Natural killer cell (primary cell): ENCODE data around the gene MED12L. TPM values are rescaled to one million over a fixed set of nuclear protein-coding genes. Genes with fewer than 3 reads are reported as not detected.

ENCODE experiments used
- ATAC-seq, 3 donors: fragments of 150-1000 bp in 2 of 3; fragments of 200-7000 bp in 1 of 3; cut with Tn5 transposase; 1 replicate in 1 of 3; 2 replicates in 2 of 3; pipeline ENCODE4 v1.10.0; 2021; ENCODE audit warnings: mild to moderate bottlenecking in 2 of 3, moderate library complexity in 2 of 3
- DNase-seq, 2 donors: peaks; one replicate each; pipeline versions ENCODE4 v3.0.0 to v3.0.0-alpha.2; 2013 to 2021; ENCODE audit warnings: mixed read lengths in 1 of 2
- H3K27ac ChIP-seq: one replicate; pipeline ENCODE4 v1.5.1; 2013; ENCODE audit warnings: mild to moderate bottlenecking, low read length
- H3K27me3 ChIP-seq: one replicate; pipeline ENCODE4 v1.6.1; 2013; ENCODE audit warnings: low read length; ENCODE audit not compliant: control insufficient read depth, insufficient read depth
- H3K36me3 ChIP-seq: one replicate; pipeline ENCODE4 v1.6.1; 2013; ENCODE audit warnings: low read length; ENCODE audit not compliant: control insufficient read depth, insufficient read depth
- H3K4me1 ChIP-seq: one replicate; pipeline ENCODE4 v1.6.1; 2013; ENCODE audit warnings: low read length; ENCODE audit not compliant: control insufficient read depth, insufficient read depth
- H3K4me3 ChIP-seq: one replicate; pipeline ENCODE4 v1.5.1; 2013; ENCODE audit warnings: low read length
- H3K9me3 ChIP-seq: one replicate; pipeline ENCODE4 v1.6.1; 2013; ENCODE audit warnings: low read length; ENCODE audit not compliant: control insufficient read depth, insufficient read depth
- H3K27ac Mint-ChIP-seq, 2 donors: one replicate each; pipeline ENCODE4 v1.8.0; 2022; ENCODE audit warnings: mild to moderate bottlenecking in 2 of 2, mixed read lengths in 2 of 2, moderate library complexity in 1 of 2
- H3K27me3 Mint-ChIP-seq, 2 donors: one replicate each; pipeline ENCODE4 v1.8.0; 2022; ENCODE audit warnings: low read depth in 2 of 2, mixed read lengths in 2 of 2
- H3K36me3 Mint-ChIP-seq: one replicate; pipeline ENCODE4 v1.8.0; 2022; ENCODE audit warnings: mixed read lengths
- H3K4me1 Mint-ChIP-seq, 2 donors: one replicate each; pipeline ENCODE4 v1.8.0; 2022; ENCODE audit warnings: mixed read lengths in 2 of 2
- H3K4me3 Mint-ChIP-seq: one replicate; pipeline ENCODE4 v1.8.0; 2022; ENCODE audit warnings: mild to moderate bottlenecking, moderate library complexity, mixed read lengths
- H3K9me3 Mint-ChIP-seq, 2 donors: one replicate each; pipeline ENCODE4 v1.8.0; 2022; ENCODE audit warnings: mixed read lengths in 2 of 2
- WGBS: methylation state at CpG from one replicate; pipeline ENCODE4 v1.1.7; 2013; ENCODE audit warnings: missing lambda C conversion rate; ENCODE audit not compliant: insufficient coverage; 5-methylcytosine and 5-hydroxymethylcytosine counted together
- intact Hi-C: fragments of 100-400 bp; cut with micrococcal nuclease; formaldehyde crosslinking; loops from one replicate; pipeline ENCODE4 v1.14.2; 2022
- total RNA-seq, 4 donors: library from RNA; stranded (reverse); fragments of 120-200 nt in 1 of 4; gene quantifications; one replicate each; pipeline versions ENCODE4 v1.2.3 to v1.2.4, GENCODE V29; 2013 to 2022
- TF ChIP-seq, protein P1 (sequence below): fragments of 200-600 bp; IDR thresholded peaks from one replicate; pipeline ENCODE4 v1.8.0; 2022; ENCODE audit warnings: antibody characterized with exemption

The MED12L gene
- total RNA-seq, 3 donors from 2014 or later (not counting 1 experiment from before 2014, with no cell fraction given): 3.0 to 6.5 (median 3.0) TPM

DNA sequence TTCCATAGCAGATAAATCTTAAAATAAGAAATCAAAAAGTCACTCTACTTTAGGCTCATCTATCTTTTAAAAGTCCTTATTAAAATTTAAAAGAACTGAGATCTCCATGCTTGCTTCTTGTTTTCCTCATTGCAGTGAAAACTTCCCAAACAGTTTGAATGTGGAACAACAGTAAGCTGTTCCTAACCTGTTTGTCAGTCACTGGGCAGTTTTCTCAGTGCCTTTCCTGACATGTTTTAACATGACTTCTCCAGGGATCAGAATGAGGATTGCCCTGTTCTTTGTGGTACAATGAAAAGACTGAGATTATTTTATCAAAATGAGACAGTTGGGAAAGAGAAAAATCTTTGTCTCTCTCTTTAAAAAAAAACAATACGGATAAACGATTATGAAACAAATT, 230.4 kb downstream of the MED12L start:
- H3K27ac ChIP-seq: no peak overlapping the region
- Mint-ChIP-seq H3K9me3 (no peaks in the 10 kb centered on the region), H3K36me3 (no peaks in the 10 kb centered on the region), H3K27me3 (peaks cover 0 to under 1% of the 10 kb centered on the region in 2 donors), H3K4me3 (no peak overlapping the region), H3K4me1 (no peaks in the 10 kb centered on the region), H3K27ac (no peak overlapping the region)
- H3K4me1 ChIP-seq: no peaks in the 10 kb centered on the region
- DNase-seq (no peak), ATAC-seq (no peak)
- no CpG with 5 or more reads among the region's 2 CpGs for whole genome bisulfite sequencing
- no peaks in the 10 kb centered on the region for H3K36me3 ChIP-seq
- H3K9me3 ChIP-seq: no peaks in the 10 kb centered on the region
- no peak overlapping the region for H3K4me3 ChIP-seq
- intact Hi-C loops: no loop called here
- TF ChIP-seq, protein P1, sequence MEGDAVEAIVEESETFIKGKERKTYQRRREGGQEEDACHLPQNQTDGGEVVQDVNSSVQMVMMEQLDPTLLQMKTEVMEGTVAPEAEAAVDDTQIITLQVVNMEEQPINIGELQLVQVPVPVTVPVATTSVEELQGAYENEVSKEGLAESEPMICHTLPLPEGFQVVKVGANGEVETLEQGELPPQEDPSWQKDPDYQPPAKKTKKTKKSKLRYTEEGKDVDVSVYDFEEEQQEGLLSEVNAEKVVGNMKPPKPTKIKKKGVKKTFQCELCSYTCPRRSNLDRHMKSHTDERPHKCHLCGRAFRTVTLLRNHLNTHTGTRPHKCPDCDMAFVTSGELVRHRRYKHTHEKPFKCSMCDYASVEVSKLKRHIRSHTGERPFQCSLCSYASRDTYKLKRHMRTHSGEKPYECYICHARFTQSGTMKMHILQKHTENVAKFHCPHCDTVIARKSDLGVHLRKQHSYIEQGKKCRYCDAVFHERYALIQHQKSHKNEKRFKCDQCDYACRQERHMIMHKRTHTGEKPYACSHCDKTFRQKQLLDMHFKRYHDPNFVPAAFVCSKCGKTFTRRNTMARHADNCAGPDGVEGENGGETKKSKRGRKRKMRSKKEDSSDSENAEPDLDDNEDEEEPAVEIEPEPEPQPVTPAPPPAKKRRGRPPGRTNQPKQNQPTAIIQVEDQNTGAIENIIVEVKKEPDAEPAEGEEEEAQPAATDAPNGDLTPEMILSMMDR: no peak
- H3K27me3 ChIP-seq: no peaks in the 10 kb centered on the region

DNA sequence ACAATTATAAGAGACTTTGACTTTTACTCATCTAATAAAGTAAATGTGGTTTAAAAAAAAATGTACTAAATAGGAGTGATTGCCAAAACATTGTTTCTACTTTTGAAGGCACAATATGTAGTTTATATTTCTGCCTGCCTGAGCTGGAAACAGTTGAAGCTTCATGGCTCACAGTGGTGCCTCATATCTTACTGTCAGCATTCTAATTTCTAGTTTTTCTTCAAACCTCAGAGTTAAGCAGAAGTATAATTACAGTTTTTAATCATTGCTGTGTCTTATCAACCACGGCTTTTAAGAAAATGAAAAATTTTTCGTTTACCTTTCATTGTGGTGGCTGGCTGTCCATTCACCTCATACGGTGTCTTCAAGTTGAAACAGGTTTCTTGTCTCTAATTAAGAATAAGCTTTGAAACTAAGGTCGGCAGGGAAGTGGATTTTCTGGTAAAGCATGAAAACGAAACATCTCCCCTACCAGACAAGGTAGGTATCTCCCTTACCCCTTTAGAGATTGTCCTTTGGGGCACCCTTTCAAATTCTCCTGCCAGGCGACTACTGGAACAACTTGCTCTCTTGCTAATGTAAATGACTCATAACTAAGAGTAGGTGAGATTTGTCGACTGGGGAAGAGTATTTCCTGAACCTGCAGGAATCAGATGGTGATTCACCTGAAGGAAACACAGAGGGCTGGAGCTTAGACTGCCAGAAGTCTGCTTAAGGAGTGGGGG, 231.0 kb downstream of the MED12L start, which contains the start of gene GPR87:
GPR87 (minus strand) TSS at position 554 of the 725 bp plus-strand sequence. CDS start 16,720 bp downstream, outside the sequence.
- Histone ChIP-seq H3K27ac (no peak within 1 kb of the TSS), H3K36me3 (no peaks in the 10 kb centered on the region), H3K4me1 (no peaks in the 10 kb centered on the region), H3K4me3 (no peak within 1 kb of the TSS), H3K9me3 (no peaks in the 10 kb centered on the region), H3K27me3 (no peaks in the 10 kb centered on the region)
- 74% methylated on average over 6 of the region's 7 CpGs for WGBS
- H3K4me1 Mint-ChIP-seq: no peaks in the 10 kb centered on the region
- DNase-seq: no peak
- no peak for ATAC-seq
- no peak within 1 kb of the TSS for H3K4me3 Mint-ChIP-seq
- no peak within 1 kb of the TSS for H3K27ac Mint-ChIP-seq
- peaks cover 0 to 3% of the 10 kb centered on the region in 2 donors for H3K27me3 Mint-ChIP-seq
- intact Hi-C loops: no loop called here
- no peaks in the 10 kb centered on the region for H3K36me3 Mint-ChIP-seq
- H3K9me3 Mint-ChIP-seq: no peaks in the 10 kb centered on the region
- TF ChIP-seq, protein P1: no peak

GRCh38 chr3:151318313-151318712, 232.8 kb downstream of the MED12L start:
- intact Hi-C loops: no loop called here
- no peaks in the 10 kb centered on the region for H3K36me3 Mint-ChIP-seq
- Histone ChIP-seq H3K27ac (no peak overlapping the region), H3K36me3 (no peaks in the 10 kb centered on the region), H3K9me3 (no peaks in the 10 kb centered on the region), H3K27me3 (no peaks in the 10 kb centered on the region), H3K4me3 (no peak overlapping the region), H3K4me1 (no peaks in the 10 kb centered on the region)
- no peak overlapping the region for H3K27ac Mint-ChIP-seq
- TF ChIP-seq, protein P1: no peak
- H3K4me1 Mint-ChIP-seq: no peaks in the 10 kb centered on the region
- no peaks in the 10 kb centered on the region for H3K9me3 Mint-ChIP-seq
- ATAC-seq (no peak), DNase-seq (no peak)
- H3K27me3 Mint-ChIP-seq: peaks cover 0 to 3% of the 10 kb centered on the region in 2 donors
- no peak overlapping the region for H3K4me3 Mint-ChIP-seq

DNA sequence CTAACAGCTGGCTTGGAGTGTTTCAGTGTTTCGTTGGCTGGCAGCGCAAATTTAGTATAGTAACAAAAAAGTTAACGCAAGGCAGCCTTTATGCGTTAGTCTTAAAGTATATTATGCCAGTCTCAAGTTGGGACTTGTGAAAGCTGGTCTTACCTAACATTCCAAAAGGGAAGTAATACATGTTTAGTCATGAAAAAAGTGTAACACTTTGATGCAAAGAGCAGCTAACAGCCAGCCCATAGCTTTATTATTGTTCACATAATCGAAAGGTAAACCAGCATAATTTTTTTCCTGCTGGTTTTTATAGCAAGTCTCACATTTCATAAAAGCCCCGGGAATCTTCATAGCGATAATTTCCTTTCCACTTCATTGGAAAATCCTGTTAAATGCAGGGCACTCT, 233.5 kb downstream of the MED12L start:
- 92% methylated on average over 7 of the region's 7 CpGs for WGBS
- no peak for DNase-seq
- peaks cover under 1% of the 10 kb centered on the region in 2 donors for H3K4me1 Mint-ChIP-seq
- intact Hi-C loops: no loop called here
- ATAC-seq: no peak
- no peak overlapping the region for H3K4me3 Mint-ChIP-seq
- H3K27ac ChIP-seq: no peak overlapping the region
- no peaks in the 10 kb centered on the region for H3K9me3 ChIP-seq
- H3K27me3 Mint-ChIP-seq: peaks cover 0 to 3% of the 10 kb centered on the region in 2 donors
- H3K27ac Mint-ChIP-seq: no peak overlapping the region
- H3K36me3 ChIP-seq: no peaks in the 10 kb centered on the region
- no peaks in the 10 kb centered on the region for H3K9me3 Mint-ChIP-seq
- no peaks in the 10 kb centered on the region for H3K27me3 ChIP-seq
- H3K4me3 ChIP-seq: no peak overlapping the region
- TF ChIP-seq, protein P1: no peak
- no peaks in the 10 kb centered on the region for H3K36me3 Mint-ChIP-seq
- no peaks in the 10 kb centered on the region for H3K4me1 ChIP-seq
